HTR-8/SVneo (cell line): ENCODE measurements around the gene SMIM5.
A peak's percentile ranks its signal among the peaks of the same experiment; 100 is the strongest.

Source experiments
- DNase-seq: peaks from one replicate; pipeline ENCODE4 v3.0.0; 2011; ENCODE audit warnings: low spot score, mixed read lengths; ENCODE audit not compliant: insufficient read length
- FAIRE-seq: peaks from 2 replicates; lab custom pipeline; 2011; peaks lifted over from hg19 to GRCh38; lab: Jason Lieb, UNC

Gene SMIM5

DNA sequence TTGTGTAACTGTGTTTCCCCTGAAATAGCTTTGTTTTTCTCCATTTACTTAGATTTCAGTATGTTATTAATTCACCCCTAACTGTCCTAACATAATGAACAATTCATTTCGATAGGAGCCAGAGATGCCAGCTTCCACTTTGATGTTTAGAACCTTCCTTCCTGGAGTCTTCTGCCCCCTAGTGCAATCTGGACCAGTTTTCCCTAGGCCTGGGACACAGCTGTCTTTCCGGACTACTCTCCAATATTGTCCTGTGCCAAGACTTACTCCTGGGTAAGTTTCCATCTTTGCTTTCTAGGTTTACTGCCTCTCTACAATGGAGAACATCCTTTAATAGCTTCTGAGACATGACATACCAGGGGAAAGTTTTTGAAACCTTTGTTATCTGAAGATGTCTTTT lies 20.9 kb downstream of the SMIM5 start:
- FAIRE-seq (peak; percentile 65), DNase-seq (no peak)

DNA sequence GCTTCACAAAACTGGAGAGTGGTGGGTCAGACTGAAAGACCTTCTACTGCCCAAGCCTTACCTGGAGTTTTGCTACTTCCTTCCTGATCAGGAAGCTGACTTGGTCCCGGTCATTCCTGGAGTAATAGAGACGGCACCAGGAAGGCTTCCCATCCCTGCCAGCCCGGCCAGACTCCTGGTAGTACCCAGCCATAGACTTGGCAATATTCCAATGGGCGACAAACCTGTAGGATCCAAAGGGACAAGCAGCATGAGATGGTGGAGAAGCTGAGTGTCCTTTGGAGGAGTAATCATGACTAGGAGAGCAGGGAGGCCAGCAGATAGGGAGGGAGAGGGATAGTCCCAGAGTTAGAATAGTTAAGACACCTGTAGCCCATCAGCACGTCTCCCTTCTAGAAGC lies 25.0 kb downstream of the SMIM5 start:
- DNase-seq (no peak), FAIRE-seq (peak; percentile 62)

DNA sequence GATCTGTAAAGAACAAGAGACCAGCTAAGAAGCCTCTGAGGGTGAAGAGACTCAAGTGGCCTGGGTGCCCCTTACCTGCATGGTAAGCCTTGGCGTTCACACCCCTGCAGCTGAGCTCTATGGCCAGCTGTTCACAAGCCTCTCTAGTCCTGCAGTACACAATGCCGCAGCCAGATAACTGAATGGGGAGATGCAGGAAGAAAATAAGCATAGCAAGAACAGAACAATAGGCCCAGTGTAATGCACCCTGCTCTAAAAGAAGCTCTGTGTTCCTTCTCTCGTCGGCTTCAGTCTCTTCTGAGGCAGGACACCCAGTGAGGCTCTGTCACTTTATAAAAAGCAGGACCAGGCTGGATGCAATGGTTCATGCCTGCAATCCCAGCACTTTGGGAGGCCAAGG lies 28.3 kb downstream of the SMIM5 start:
- DNase-seq (no peak), FAIRE-seq (no peak)

GRCh38 chr17:75662511-75662910 lies 29.3 kb downstream of the SMIM5 start:
- FAIRE-seq (no peak), DNase-seq (no peak)

DNA sequence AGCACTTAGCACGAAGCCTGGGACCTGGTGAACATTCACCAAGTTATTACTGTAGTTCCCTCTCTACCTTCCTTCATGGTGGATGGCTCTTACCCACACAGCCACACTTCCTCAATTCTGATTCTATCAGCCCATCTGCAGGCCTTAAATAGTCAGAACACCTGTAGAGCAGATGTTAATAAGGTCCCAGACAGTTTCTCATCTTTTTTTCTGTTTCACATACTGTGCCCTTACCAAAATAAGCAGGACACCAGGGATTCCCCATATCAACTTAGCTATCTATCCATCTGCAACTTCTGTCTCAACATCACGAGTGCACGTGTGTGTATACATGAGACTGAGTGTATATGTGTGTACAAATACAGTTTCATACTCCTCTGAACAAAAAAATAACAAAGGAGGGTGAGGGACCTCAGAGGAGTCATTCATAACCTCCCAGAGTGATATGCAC lies 30.9 kb downstream of the SMIM5 start:
- no peak for FAIRE-seq
- DNase-seq = no peak

DNA sequence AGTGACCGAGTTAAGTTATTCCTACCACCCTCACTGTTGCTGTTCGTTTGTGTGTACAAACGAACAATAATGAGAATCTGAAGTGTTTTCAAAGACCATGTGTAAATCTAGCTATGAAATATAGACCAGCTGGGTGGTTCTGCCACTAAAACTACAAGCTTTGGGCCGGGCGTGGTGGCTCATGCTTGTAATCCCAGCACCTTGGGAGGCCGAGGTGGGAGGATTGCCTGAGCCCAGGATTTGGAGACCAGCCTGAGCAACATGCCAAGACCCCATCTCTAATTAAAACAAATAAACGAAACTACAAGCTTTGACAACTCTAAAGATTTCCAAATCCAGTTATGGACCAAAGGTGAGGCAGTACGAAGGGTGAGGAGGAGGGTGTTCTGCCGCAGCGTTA lies 32.7 kb downstream of the SMIM5 start:
- DNase-seq = no peak
- FAIRE-seq = no peak

- FAIRE-seq (peak; percentile 92), DNase-seq (peak; percentile 99)
These were observed 33.9 kb downstream of the SMIM5 start, which contains the start of the genes RECQL5 and SAP30BP for GRCh38 chr17:75666959-75667790. TSS of gene RECQL5 (minus strand) at chr17:75667154. CDS start at chr17:75666557, 597 bp downstream. TSS of gene SAP30BP (plus strand) at chr17:75667338. CDS start at chr17:75667373, 35 bp downstream.

- FAIRE-seq (no peak), DNase-seq (no peak)
These were observed 34.6 kb downstream of the SMIM5 start for GRCh38 chr17:75667825-75668224.

DNA sequence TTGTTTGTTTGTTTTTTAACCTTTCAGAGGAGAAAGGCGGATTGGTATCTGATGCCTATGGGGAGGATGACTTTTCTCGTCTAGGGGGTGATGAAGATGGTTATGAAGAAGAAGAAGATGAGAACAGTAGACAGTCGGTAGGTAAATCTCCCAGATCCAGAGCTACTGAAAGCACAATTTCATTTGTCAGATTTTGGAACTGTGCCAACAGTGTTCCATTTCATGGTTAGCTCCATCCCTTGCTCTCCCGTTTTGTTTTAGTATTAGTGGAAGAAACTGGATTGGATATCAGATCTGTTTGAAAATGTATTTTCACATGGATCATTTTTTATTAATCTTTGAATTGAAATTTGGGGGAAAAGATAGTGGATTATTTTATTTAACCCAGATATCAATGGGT lies 35.3 kb downstream of the SMIM5 start:
- DNase-seq = no peak
- FAIRE-seq = no peak

DNA sequence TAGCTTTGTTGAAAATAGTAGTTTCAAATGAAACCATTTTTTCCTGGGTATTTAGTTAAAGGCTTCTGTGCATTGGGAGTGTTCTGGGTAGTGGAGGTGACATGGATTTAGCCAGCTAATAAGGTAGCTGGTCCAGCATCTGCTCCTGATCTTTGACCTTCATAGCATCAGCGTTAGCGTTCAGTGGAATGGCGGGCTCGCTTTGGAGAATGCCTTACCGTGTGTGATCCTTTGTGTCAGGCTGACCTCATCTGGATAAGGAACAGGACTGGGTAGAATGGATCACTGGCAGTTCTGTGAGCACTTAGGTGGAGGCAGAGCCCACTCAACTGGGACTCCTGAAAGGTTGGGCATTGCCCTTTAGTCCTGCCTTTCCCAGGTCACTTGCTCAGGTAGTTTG lies 37.6 kb downstream of the SMIM5 start:
- FAIRE-seq (no peak), DNase-seq (no peak)

GRCh38 chr17:75672011-75672410 lies 38.8 kb downstream of the SMIM5 start:
- FAIRE-seq = no peak

GRCh38 chr17:75673487-75673886 lies 40.3 kb downstream of the SMIM5 start:
- DNase-seq = no peak
- FAIRE-seq = peak; percentile 4

More at GRCh38 chr17:75672011-75672410, 38.8 kb downstream of the SMIM5 start:
- DNase-seq = no peak

GRCh38 chr17:75676461-75676860 lies 43.2 kb downstream of the SMIM5 start:
- no peak for FAIRE-seq
- DNase-seq = no peak

- DNase-seq (peak; percentile 65), FAIRE-seq (no peak)
These were observed 46.5 kb downstream of the SMIM5 start for GRCh38 chr17:75679706-75680211.

- DNase-seq = no peak
- FAIRE-seq = no peak
These were observed 47.2 kb downstream of the SMIM5 start for GRCh38 chr17:75680431-75680830.

- peak; percentile 67 for DNase-seq
- FAIRE-seq = peak; percentile 38
These were observed 48.1 kb downstream of the SMIM5 start for GRCh38 chr17:75681289-75681688.

GRCh38 chr17:75683583-75683982 lies 50.3 kb downstream of the SMIM5 start:
- DNase-seq = no peak
- FAIRE-seq = no peak

GRCh38 chr17:75684249-75684648 lies 51.0 kb downstream of the SMIM5 start:
- no peak for FAIRE-seq
- DNase-seq = no peak

- DNase-seq (no peak), FAIRE-seq (no peak)
These were observed 51.7 kb downstream of the SMIM5 start for GRCh38 chr17:75684924-75685323.

DNA sequence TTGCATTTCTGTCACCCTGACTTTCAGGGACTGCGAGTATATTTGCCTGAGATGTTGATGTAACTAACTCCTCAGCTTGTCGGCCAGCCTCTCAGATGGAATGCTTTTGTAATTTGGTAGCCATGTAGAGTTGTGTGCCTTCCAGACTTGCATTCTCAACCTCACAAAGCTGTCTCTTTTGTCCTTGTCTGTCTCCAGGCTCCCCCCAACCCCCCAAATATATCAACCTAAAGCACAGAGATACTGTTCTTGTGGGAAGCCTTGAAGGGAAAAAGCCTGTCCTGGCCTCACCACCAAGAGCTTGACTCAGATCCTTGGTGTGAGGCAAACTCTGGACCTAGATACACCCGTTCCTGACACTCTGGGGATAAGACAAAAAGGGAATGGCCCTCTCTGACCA lies 52.3 kb downstream of the SMIM5 start:
- DNase-seq (no peak), FAIRE-seq (no peak)

GRCh38 chr17:75688209-75688825 lies 55.1 kb downstream of the SMIM5 start:
- no peak for FAIRE-seq
- no peak for DNase-seq
